HG03521 (cell line): ENCODE measurements around the gene HNRNPL.
"Not testable (repeated sequence)": the region's sequence is repeated elsewhere in the genome, so short reads cannot be mapped to it uniquely, and the experiment has no call there.

Experiments used
- ATAC-seq: cut with Tn5 transposase; IDR thresholded peaks from one replicate; pipeline ENCODE4 v1.9.1; 2021; ENCODE audit warnings: mild to moderate bottlenecking, moderate library complexity; ENCODE audit not compliant: unreplicated experiment

The HNRNPL gene

GRCh38 chr19:38869836-38870607 lies 20.2 kb upstream of the HNRNPL start:
- ATAC-seq, result peak; percentile 78

- ATAC-seq, result no peak
Observed at GRCh38 chr19:38869160-38869835, 19.5 kb upstream of the HNRNPL start.

- no peak for ATAC-seq
Observed at GRCh38 chr19:38868551-38868950, 18.8 kb upstream of the HNRNPL start.

GRCh38 chr19:38867171-38867780 lies 17.5 kb upstream of the HNRNPL start:
- no peak for ATAC-seq

GRCh38 chr19:38862321-38863059 lies 12.7 kb upstream of the HNRNPL start:
- ATAC-seq, result no peak

- ATAC-seq, result no peak
Observed at GRCh38 chr19:38861368-38861767, 11.6 kb upstream of the HNRNPL start.

- ATAC-seq, result not testable (repeated sequence)
Observed at GRCh38 chr19:38859631-38860204, 9.9 kb upstream of the HNRNPL start.

- no peak for ATAC-seq
Observed at GRCh38 chr19:38856813-38857212, 7.0 kb upstream of the HNRNPL start.

GRCh38 chr19:38855751-38856150 lies 6.0 kb upstream of the HNRNPL start:
- ATAC-seq, result not testable (repeated sequence)

GRCh38 chr19:38854961-38855360 lies 5.2 kb upstream of the HNRNPL start:
- ATAC-seq, result not testable (repeated sequence)

GRCh38 chr19:38853214-38853613 lies 3.4 kb upstream of the HNRNPL start:
- no peak for ATAC-seq

GRCh38 chr19:38852231-38853044 lies 2.7 kb upstream of the HNRNPL start:
- no peak for ATAC-seq

- peak; percentile 20 for ATAC-seq
Observed at GRCh38 chr19:38851622-38852230, 1.9 kb upstream of the HNRNPL start.

GRCh38 chr19:38850976-38851621 lies 1.3 kb upstream of the HNRNPL start:
- ATAC-seq, result no peak

GRCh38 chr19:38850436-38850975 lies 720 bp upstream of the HNRNPL start:
- peak; percentile 55 for ATAC-seq

GRCh38 chr19:38849147-38849859 lies 483 bp downstream of the HNRNPL start:
- peak; percentile 31 for ATAC-seq

GRCh38 chr19:38848299-38849146 lies 1.3 kb downstream of the HNRNPL start:
- no peak for ATAC-seq
